ENCODE results near the gene APOL1.
A peak's percentile ranks its signal among the peaks of the same experiment; 100 is the strongest.
"Not testable (repeated sequence)": the region's sequence is repeated elsewhere in the genome, so short reads cannot be mapped to it uniquely, and the experiment has no call there.

The APOL1 gene

DNA sequence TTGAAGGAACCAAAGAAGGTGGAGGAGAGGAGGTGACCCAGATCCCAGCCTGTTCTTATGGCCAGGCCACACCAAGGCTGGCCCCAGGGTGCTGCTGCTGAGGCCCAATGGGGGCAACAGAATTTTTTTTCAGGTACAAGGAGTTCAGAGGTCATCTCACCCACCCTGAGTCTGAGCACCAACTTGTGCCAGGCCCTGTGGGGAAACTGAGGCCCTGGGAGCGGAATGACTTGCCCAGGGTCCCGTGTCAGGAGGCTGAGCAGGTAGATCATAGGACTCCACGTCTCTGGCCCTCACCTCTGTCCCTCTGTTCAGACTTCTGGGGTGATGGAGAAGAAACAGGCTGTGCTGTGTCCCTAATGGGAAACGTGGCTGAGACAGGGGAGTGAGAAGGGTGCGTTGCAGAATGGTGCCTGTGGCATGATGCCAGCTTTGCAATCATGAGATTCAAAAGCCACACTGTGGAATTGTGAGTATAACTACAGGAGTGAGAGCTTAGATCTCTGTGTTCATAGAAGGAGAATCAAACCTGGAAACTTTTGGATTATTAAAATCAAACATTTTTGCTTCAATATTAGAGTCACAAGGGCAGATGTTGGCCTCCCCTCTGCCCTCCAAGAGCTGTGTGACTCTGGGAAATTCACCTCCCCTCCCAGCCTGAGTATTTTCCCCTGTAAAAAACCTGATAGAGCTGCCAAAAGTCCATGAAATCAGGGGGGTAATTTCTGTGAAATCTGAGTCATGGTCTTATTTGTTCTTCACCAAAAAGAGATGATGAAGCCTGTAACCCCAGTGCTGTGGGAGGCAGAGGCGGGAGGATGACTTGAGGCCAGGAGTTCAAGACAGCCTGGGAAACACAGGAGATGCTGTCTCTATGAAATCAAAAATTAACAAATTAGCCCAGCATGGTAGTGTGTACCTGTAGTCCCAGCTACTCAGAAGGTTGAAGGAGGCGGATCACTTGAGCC is 874 bp downstream of the APOL1 start:
- TF ChIP-seq POLR2AphosphoS5 (IDR thresholded peaks at IDR 0.05; ENCODE audit: low read depth, low read length): no peak
- no peak for TF ChIP-seq TAF1 (IDR thresholded peaks at IDR 0.05; ENCODE audit: low read depth, low read length)
- TF ChIP-seq POU2F2 (IDR thresholded peaks at IDR 0.05; ENCODE audit: low read depth, low read length): no peak
- TF ChIP-seq PAX5 (IDR thresholded peaks at IDR 0.05; ENCODE audit: insufficient read depth, low read length, severe bottlenecking): no peak
- no peak for TF ChIP-seq POLR2A (IDR thresholded peaks at IDR 0.05; ENCODE audit: low read depth, low read length)
- TF ChIP-seq SPI1 (IDR thresholded peaks at IDR 0.05; ENCODE audit: low read depth, low read length): no peak
- DNase-seq (ENCODE audit: insufficient read length, low spot score): no peak
- peak; percentile 58 for FAIRE-seq

DNA sequence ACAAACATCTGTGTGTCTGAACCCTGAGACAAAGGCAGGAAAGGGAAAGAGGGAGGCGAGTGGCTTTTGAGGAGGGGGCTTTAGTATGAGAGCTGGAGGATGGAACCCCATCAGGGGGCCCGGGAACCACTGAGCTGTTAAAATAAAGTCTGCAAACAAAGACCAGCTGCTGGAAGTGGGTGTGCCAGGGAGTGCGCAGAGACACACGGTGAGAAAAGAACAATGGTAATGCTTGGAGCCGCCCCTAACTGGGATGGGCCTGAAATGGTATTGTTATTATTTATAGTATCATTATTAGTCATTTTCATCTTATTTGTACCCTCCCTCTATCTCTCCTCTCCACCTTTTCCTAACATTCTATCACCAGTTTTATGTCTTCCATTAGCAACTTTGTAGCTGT is 2.6 kb downstream of the APOL1 start:
- not testable (repeated sequence) for FAIRE-seq; DNase-seq (ENCODE audit: insufficient read length, low spot score)

DNA sequence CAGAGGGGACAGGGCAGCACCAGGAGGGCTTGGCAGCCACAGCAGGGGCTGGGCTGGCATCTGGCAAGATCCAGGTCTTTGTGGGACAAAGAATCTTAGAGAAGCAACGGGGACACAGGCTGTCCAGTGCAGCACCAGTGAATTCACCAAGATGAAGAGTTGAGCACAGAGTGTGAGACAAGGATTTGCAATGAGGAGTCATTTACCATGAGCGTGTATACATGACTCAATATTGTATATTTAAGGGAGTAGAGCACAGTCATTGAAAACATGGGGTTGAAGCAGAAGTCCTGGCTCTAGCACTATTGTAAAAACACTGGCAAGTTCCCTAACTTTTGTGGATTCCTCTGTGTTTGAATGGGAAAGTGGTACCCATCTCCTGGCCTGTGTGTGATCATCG is 3.5 kb downstream of the APOL1 start:
- DNase-seq (ENCODE audit: insufficient read length, low spot score) (no peak), FAIRE-seq (peak; percentile 5)
- TF ChIP-seq POLR2A (IDR thresholded peaks at IDR 0.05; ENCODE audit: low read depth, low read length) (no peak), POU2F2 (IDR thresholded peaks at IDR 0.05; ENCODE audit: low read depth, low read length) (no peak), SPI1 (IDR thresholded peaks at IDR 0.05; ENCODE audit: low read depth, low read length) (no peak), TAF1 (IDR thresholded peaks at IDR 0.05; ENCODE audit: low read depth, low read length) (no peak), PAX5 (IDR thresholded peaks at IDR 0.05; ENCODE audit: insufficient read depth, low read length, severe bottlenecking) (no peak), POLR2AphosphoS5 (IDR thresholded peaks at IDR 0.05; ENCODE audit: low read depth, low read length) (no peak)

DNA sequence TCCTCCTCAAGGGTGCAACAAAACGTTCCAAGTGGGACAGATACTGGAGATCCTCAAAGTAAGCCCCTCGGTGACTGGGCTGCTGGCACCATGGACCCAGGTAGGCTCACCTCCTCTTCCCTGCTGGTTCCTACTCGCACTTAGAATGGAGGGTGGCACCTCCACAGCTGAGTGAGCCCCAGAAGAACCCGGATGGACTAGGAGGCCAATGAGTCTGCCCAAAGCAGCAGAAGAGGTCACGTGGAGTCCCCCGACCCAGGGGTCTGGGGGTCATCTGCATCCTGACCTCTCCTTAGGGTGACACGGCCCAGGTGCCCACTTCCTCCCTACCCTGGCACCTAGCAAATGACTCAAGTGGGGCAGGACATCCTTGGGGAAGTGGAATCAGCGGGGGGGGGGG is 4.4 kb downstream of the APOL1 start:
- DNase-seq (ENCODE audit: insufficient read length, low spot score): no peak
- TF ChIP-seq POLR2A (IDR thresholded peaks at IDR 0.05; ENCODE audit: low read depth, low read length) (no peak), PAX5 (IDR thresholded peaks at IDR 0.05; ENCODE audit: insufficient read depth, low read length, severe bottlenecking) (no peak), SPI1 (IDR thresholded peaks at IDR 0.05; ENCODE audit: low read depth, low read length) (no peak), POLR2AphosphoS5 (IDR thresholded peaks at IDR 0.05; ENCODE audit: low read depth, low read length) (no peak), TAF1 (IDR thresholded peaks at IDR 0.05; ENCODE audit: low read depth, low read length) (no peak), POU2F2 (IDR thresholded peaks at IDR 0.05; ENCODE audit: low read depth, low read length) (no peak)
- no peak for FAIRE-seq

DNA sequence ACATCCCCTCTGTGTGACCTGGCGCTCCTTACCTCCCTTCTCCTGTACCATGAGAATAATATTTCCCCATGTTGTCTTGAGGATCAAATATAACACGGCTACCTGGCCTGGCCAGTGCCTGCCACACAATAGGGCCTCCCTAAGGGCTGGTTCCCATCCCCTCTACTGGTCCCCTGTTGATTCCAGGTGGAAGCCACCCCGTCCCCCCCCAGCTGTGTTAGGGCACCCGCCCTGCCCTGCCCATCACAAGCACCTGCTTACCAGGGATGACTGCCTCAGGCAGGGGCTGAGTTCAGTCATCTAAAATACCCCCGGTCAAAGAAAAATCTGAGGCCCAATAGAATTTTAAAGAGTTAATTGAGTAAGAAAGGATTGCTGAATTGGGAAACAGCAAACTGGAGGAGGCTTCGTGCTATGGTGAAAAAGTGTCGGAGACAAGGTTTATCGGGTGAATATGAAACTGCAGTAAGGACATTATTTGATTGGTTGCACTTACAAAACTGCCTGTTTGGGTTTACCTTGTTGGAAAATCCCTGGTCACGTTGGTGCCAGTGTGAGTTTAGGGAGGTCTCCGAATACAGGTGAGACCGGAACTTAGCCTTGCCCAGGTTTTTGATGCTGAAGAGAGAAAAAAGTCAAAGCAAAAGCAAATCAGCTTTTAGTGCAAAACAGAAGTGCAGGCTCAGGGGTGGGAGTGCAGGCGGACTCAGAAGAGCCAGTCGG is 5.2 kb downstream of the APOL1 start:
- FAIRE-seq (no peak), DNase-seq (ENCODE audit: insufficient read length, low spot score) (no peak)
- TF ChIP-seq POLR2A (IDR thresholded peaks at IDR 0.05; ENCODE audit: low read depth, low read length) (no peak), PAX5 (IDR thresholded peaks at IDR 0.05; ENCODE audit: insufficient read depth, low read length, severe bottlenecking) (no peak), TAF1 (IDR thresholded peaks at IDR 0.05; ENCODE audit: low read depth, low read length) (no peak), SPI1 (IDR thresholded peaks at IDR 0.05; ENCODE audit: low read depth, low read length) (no peak), POU2F2 (IDR thresholded peaks at IDR 0.05; ENCODE audit: low read depth, low read length) (no peak), POLR2AphosphoS5 (IDR thresholded peaks at IDR 0.05; ENCODE audit: low read depth, low read length) (no peak)

DNA sequence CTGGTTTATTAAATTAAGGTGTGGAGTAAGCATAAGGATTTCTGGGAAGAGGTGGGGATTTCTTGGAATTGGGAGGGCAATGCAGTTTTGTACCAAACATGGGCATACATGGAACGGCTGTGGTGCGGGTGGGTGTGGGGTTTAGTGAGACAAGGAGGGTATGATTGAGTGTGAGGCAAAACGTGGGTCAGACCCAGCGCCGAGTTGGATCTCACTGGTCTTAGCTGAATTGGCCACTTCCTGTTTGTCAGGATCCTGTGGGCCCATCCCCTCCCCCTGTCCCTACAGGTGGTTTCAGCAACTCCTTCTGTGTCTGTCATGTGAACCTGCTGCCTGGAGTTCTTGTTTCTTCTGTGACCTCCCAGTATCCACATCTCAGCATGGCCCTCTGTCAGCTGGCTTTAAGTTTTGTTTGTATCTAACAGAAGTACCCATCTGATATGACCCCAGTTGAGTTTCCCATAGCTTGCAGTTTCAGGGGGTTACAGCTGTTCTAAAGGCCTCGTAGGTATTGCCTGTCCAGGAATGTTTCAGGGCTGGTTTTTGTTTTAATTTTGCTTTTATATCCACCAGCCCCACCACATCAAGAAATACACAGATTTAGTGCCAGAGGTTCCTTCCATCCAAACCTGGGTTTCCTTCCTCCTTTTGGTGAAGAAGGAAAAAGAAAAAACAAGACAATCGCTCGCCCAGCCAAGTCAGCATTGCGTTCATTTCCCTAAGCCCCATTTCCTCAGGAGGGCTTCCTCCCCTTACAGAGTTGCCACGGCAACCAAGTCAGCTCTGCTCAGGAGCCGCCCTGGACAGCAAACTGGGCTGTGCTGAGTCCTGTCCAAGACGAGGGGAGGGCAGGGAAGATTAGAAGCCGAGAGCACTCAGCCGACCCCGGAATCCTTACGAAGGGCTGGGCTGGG is 6.0 kb downstream of the APOL1 start:
- no peak for TF ChIP-seq TAF1 (IDR thresholded peaks at IDR 0.05; ENCODE audit: low read depth, low read length)
- peak; percentile 81 for TF ChIP-seq SPI1 (IDR thresholded peaks at IDR 0.05; ENCODE audit: low read depth, low read length)
- FAIRE-seq: peak; percentile 84
- DNase-seq (ENCODE audit: insufficient read length, low spot score): no peak

DNA sequence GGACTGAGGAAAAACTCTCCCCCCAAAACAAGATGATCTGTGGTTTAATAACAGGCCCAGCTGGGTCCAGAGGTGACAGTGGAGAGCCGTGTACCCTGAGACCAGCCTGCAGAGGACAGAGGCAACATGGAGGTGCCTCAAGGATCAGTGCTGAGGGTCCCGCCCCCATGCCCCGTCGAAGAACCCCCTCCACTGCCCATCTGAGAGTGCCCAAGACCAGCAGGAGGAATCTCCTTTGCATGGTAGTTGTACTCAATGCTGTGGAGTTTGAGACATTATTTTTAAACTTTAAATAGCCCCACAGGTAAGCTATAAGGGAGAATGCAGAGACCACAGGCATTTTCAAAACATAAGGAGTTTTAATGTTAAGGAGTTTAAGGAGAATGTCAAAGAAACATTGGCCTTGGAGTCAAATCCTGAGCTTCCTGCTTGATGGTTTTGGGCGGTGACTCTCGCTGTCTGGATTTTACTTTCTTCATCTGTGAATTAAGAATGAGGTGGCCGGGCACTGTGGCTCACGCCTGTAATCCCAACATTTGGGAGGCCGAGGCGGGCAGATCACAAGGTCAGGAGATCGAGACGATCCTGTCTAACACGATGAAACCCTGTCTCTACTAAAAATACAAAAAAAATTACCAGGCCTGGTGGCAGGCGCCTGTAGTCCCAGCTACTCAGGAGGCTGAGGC is 6.8 kb downstream of the APOL1 start:
- TF ChIP-seq SPI1 (IDR thresholded peaks at IDR 0.05; ENCODE audit: low read depth, low read length) (no peak), PAX5 (IDR thresholded peaks at IDR 0.05; ENCODE audit: insufficient read depth, low read length, severe bottlenecking) (no peak), POU2F2 (IDR thresholded peaks at IDR 0.05; ENCODE audit: low read depth, low read length) (no peak), POLR2A (IDR thresholded peaks at IDR 0.05; ENCODE audit: low read depth, low read length) (no peak), TAF1 (IDR thresholded peaks at IDR 0.05; ENCODE audit: low read depth, low read length) (no peak), POLR2AphosphoS5 (IDR thresholded peaks at IDR 0.05; ENCODE audit: low read depth, low read length) (no peak)
- FAIRE-seq (no peak), DNase-seq (ENCODE audit: insufficient read length, low spot score) (no peak)

DNA sequence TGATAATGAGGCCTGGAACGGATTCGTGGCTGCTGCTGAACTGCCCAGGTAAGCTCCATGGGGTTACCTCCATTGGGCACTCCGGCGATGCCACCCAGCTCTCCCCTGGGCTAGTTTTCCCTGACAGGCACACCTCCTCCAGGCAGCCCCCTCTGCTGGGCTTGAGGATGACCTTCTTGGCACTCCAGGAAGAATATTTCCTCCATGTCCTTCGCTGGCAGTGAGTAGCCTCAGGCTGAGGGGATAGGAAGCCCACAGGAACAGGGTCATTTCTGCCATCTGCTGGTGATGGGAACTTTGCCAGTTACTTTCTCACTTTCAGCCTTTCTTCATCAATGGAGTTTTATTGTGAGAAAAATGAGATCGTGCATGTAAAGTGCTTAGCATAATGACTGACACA is 8.7 kb downstream of the APOL1 start:
- peak; percentile 57 for FAIRE-seq
- DNase-seq (ENCODE audit: insufficient read length, low spot score): not testable (repeated sequence)

DNA sequence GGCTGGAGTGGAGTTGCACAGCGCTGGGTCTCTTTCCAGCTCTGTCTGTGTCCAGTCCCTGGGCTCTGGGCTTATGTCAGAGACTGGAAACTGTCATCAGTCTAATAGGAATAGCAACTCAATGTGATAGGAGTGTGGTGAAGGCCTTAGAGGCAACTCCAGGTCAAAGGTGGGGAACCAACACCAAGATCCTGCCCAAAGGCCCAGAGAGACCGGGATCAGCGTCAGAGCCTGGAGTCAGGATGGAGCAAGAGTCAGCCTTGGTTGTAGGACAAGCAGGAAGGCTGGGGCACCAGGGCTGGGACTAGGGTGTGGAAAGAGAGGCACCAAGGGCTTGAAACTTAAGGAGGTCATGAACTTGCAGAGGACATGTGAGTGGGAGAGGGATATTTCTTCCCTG is 9.4 kb downstream of the APOL1 start:
- DNase-seq (ENCODE audit: insufficient read length, low spot score): not testable (repeated sequence)
- peak; percentile 16 for FAIRE-seq

DNA sequence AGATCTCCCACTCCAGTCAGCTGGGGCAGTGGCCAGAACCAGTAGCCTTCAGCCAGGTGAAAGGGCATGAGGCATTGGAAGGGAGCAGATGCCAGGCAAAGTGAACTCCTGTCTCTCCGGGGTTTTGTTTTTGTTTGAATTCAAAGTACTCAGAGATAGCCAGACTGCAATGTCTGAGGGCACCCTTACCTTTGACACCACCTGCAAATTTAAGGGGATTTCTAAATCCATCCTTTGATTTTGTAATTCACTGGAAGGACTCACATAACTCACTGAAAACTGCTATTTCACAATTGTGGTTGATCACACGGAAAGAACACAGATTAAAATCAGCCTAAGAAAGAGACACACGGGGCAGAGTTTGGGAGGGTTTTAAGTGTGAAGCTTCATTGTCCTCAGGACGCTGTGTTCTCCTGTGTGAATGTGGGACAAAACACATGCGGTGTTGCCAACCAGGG is 10.3 kb downstream of the APOL1 start:
- FAIRE-seq: not testable (repeated sequence)

DNA sequence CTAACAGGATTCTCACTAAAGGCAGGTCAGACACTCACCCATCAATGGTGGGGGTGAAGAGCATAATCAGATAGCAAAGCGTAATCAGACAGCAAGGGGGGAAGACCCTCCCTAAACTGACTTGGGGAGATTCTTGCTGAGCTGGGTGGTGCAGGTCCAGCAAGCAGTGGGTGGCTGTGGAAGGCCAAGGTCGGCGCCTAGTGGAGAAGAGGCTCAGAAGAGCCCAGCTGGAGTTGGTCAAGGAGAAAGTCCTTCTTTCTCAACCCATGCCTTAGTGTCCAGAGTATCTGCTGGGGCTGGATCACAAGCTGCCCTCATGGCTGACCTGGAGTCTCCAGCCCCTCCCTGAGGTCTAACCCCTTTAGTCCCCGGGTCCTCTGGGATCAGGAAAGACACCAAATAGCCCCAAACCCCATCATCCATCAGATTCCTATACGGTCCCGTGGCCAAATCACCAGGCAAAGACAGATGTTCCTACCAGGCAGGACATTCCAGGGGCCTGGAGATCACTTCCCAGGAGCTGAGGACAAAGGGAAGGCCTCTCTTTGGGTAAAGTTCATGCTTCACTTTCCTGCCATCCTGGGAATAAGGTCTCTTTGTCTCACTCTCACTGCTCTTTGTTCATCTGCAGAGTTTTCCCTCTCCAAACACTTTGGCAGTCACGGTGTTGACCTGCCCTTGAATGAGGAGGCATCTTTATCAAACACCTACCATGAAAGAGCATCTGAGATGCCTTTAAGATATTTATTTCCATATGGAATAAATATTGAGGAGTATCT is 11.1 kb downstream of the APOL1 start:
- not testable (repeated sequence) for FAIRE-seq; DNase-seq (ENCODE audit: insufficient read length, low spot score)

More for the DNA sequence above, 10.3 kb downstream of the APOL1 start:
- DNase-seq (ENCODE audit: insufficient read length, low spot score): not testable (repeated sequence)

Measured in GM12891 (cell line).